ENCODE measurements around the gene ADARB2. TPM values are rescaled to one million over a fixed set of nuclear protein-coding genes. Genes with fewer than 3 reads are reported as not detected.
"Not testable (repeated sequence)": the region's sequence is repeated elsewhere in the genome, so short reads cannot be mapped to it uniquely, and the experiment has no call there.

ADARB2 gene
- total RNA-seq, 6 experiments from 2014 or later, result not detected

GRCh38 chr10:1160561-1161314 lies 576.6 kb downstream of the ADARB2 start:
- TF ChIP-seq CTCF (IDR thresholded peaks at IDR 0.05), result no peak
- H3K4me3 Mint-ChIP-seq, result no peak overlapping the region
- no peak for DNase-seq
- H3K9me3 Mint-ChIP-seq, result no peaks in the 10 kb centered on the region; the same call in 1 of the 2 replicates
- no peak overlapping the region for H3K27ac Mint-ChIP-seq
- no peaks in the 10 kb centered on the region for H3K4me1 Mint-ChIP-seq (ENCODE audit: low read depth)
- peaks cover 24% of the 10 kb centered on the region for H3K27me3 Mint-ChIP-seq (ENCODE audit: insufficient read depth)
- no peaks in the 10 kb centered on the region for H3K36me3 Mint-ChIP-seq (ENCODE audit: low read depth)

- DNase-seq, result no peak
- no peaks in the 10 kb centered on the region for H3K4me1 Mint-ChIP-seq (ENCODE audit: low read depth)
- no peaks in the 10 kb centered on the region; the same call in 1 of the 2 replicates for H3K9me3 Mint-ChIP-seq
- peaks cover 26% of the 10 kb centered on the region for H3K27me3 Mint-ChIP-seq (ENCODE audit: insufficient read depth)
- H3K4me3 Mint-ChIP-seq, result no peak overlapping the region
- no peaks in the 10 kb centered on the region for H3K36me3 Mint-ChIP-seq (ENCODE audit: low read depth)
- no peak overlapping the region for H3K27ac Mint-ChIP-seq
- no peak for TF ChIP-seq CTCF (IDR thresholded peaks at IDR 0.05)
These were observed 577.9 kb downstream of the ADARB2 start for GRCh38 chr10:1159131-1160061.

- DNase-seq; H3K36me3 Mint-ChIP-seq (ENCODE audit: low read depth); H3K4me3 Mint-ChIP-seq; H3K9me3 Mint-ChIP-seq; H3K4me1 Mint-ChIP-seq (ENCODE audit: low read depth); H3K27ac Mint-ChIP-seq: not testable (repeated sequence)
- H3K27me3 Mint-ChIP-seq (ENCODE audit: insufficient read depth), result peaks cover 32% of the 10 kb centered on the region
These were observed 578.8 kb downstream of the ADARB2 start for GRCh38 chr10:1158536-1158935.

GRCh38 chr10:1158066-1158465 lies 579.3 kb downstream of the ADARB2 start:
- H3K36me3 Mint-ChIP-seq (ENCODE audit: low read depth), result no peaks in the 10 kb centered on the region

GRCh38 chr10:1157615-1157933 lies 579.8 kb downstream of the ADARB2 start:
- no peaks in the 10 kb centered on the region for H3K4me1 Mint-ChIP-seq (ENCODE audit: low read depth)
- TF ChIP-seq CTCF (IDR thresholded peaks at IDR 0.05), result no peak
- no peaks in the 10 kb centered on the region; the same call in 1 of the 2 replicates for H3K9me3 Mint-ChIP-seq
- no peak for DNase-seq
- no peak overlapping the region for H3K27ac Mint-ChIP-seq
- H3K27me3 Mint-ChIP-seq (ENCODE audit: insufficient read depth), result peaks cover 34% of the 10 kb centered on the region
- no peak overlapping the region for H3K4me3 Mint-ChIP-seq
- H3K36me3 Mint-ChIP-seq (ENCODE audit: low read depth), result no peaks in the 10 kb centered on the region

More at GRCh38 chr10:1158066-1158465, 579.3 kb downstream of the ADARB2 start:
- H3K27ac Mint-ChIP-seq, result no peak overlapping the region
- no peak for TF ChIP-seq CTCF (IDR thresholded peaks at IDR 0.05)
- H3K4me3 Mint-ChIP-seq, result no peak overlapping the region
- peaks cover 32% of the 10 kb centered on the region for H3K27me3 Mint-ChIP-seq (ENCODE audit: insufficient read depth)
- no peak for DNase-seq
- no peaks in the 10 kb centered on the region for H3K4me1 Mint-ChIP-seq (ENCODE audit: low read depth)
- H3K9me3 Mint-ChIP-seq, result no peaks in the 10 kb centered on the region; the same call in 1 of the 2 replicates

Data from HFFc6 (cell line).